NCI-H2227 (cell line): ENCODE data around the gene HSPA12A.
A peak's percentile ranks its signal among the peaks of the same experiment; 100 is the strongest.

Experiments used
- DNase-seq: peaks from one replicate; lab custom pipeline; 2025; ENCODE audit not compliant: unreplicated experiment; lab: John Stamatoyannopoulos, UW

The HSPA12A gene

GRCh38 chr10:116742367-116743265 lies at the start of gene HSPA12A:
HSPA12A (minus strand) TSS chr10:116742566; CDS start chr10:116742469, 97 bp downstream.
- peak; percentile 76 for DNase-seq

GRCh38 chr10:116791241-116791640 lies 48.9 kb upstream of the HSPA12A start:
- DNase-seq: no peak

GRCh38 chr10:116787893-116788665 lies 45.7 kb upstream of the HSPA12A start:
- peak; percentile 88 for DNase-seq

GRCh38 chr10:116787053-116787659 lies 44.8 kb upstream of the HSPA12A start:
- no peak for DNase-seq

- DNase-seq: no peak
These were observed 43.5 kb upstream of the HSPA12A start for GRCh38 chr10:116785867-116786266.

GRCh38 chr10:116785282-116785681 lies 42.9 kb upstream of the HSPA12A start:
- no peak for DNase-seq

GRCh38 chr10:116784651-116785050 lies 42.3 kb upstream of the HSPA12A start:
- no peak for DNase-seq

- DNase-seq: no peak
These were observed 41.7 kb upstream of the HSPA12A start for GRCh38 chr10:116784035-116784434.

- DNase-seq: no peak
These were observed 40.8 kb upstream of the HSPA12A start for GRCh38 chr10:116783011-116783655.

- no peak for DNase-seq
These were observed 39.1 kb upstream of the HSPA12A start for GRCh38 chr10:116781370-116781884.

- no peak for DNase-seq
These were observed 38.4 kb upstream of the HSPA12A start for GRCh38 chr10:116780691-116781205.

- no peak for DNase-seq
These were observed 36.8 kb upstream of the HSPA12A start for GRCh38 chr10:116779076-116779687.

GRCh38 chr10:116777006-116777405 lies 34.6 kb upstream of the HSPA12A start:
- DNase-seq: no peak

- DNase-seq: no peak
These were observed 33.4 kb upstream of the HSPA12A start for GRCh38 chr10:116775488-116776400.

- DNase-seq: no peak
These were observed 32.4 kb upstream of the HSPA12A start for GRCh38 chr10:116774728-116775151.

- no peak for DNase-seq
These were observed 30.7 kb upstream of the HSPA12A start for GRCh38 chr10:116772909-116773705.

- DNase-seq: no peak
These were observed 29.7 kb upstream of the HSPA12A start for GRCh38 chr10:116771959-116772585.
